Tibial nerve (tissue), 3 donors: ENCODE results near the gene SCYGR1.

Experiments used
- CTCF ChIP-seq, 5 experiments: fragments of 200-600 bp in 3 of 5; fragments of 450-650 bp in 2 of 5; sonication (generic) in 3 of 5; IDR thresholded peaks; one replicate each; pipeline ENCODE4 v1.5.1; 2016 to 2019; ENCODE audit warnings: antibody characterized with exemption in 5 of 5, mild to moderate bottlenecking in 3 of 5, moderate library complexity in 2 of 5
- POLR2A ChIP-seq, 2 donors: fragments of 450-650 bp; IDR thresholded peaks; one replicate each; pipeline ENCODE4 v1.6.1; 2017; ENCODE audit warnings: antibody characterized with exemption in 2 of 2, mild to moderate bottlenecking in 2 of 2, moderate library complexity in 2 of 2

GRCh38 chr2:227351639-227352038 is 36.1 kb downstream of the SCYGR1 start:
- no peak for TF ChIP-seq CTCF (IDR thresholded peaks at IDR 0.05)
- TF ChIP-seq POLR2A (IDR thresholded peaks at IDR 0.05), result no peak
